HepG2 (cell line): ENCODE measurements around the gene RAD54L2. TPM values are rescaled to one million over a fixed set of nuclear protein-coding genes. Genes with fewer than 3 reads are reported as not detected.

ENCODE experiments used
- NCOA2 ChIP-seq: sonication (generic); formaldehyde crosslinking; IDR thresholded peaks from 2 replicates; pipeline ENCODE4 v1.8.0; 2022; ENCODE audit warnings: inconsistent platforms
- NFIB ChIP-seq: sonication (generic); formaldehyde crosslinking; IDR thresholded peaks from 2 replicates; pipeline ENCODE4 v1.9.0; 2021; ENCODE audit warnings: missing genetic modification reagents, mild to moderate bottlenecking, borderline replicate concordance
- PAWR ChIP-seq: sonication (generic); formaldehyde crosslinking; IDR thresholded peaks from 2 replicates; pipeline ENCODE4 v1.4.0; 2020; ENCODE audit warnings: missing genetic modification reagents, mild to moderate bottlenecking, borderline replicate concordance
- POGK ChIP-seq: sonication (generic); formaldehyde crosslinking; conservative IDR thresholded peaks from 2 replicates; pipeline ENCODE4 v1.8.0; 2022; ENCODE audit warnings: mild to moderate bottlenecking, moderate library complexity, missing genetic modification reagents
- SAFB2 ChIP-seq: sonication (generic); formaldehyde crosslinking; IDR thresholded peaks from 2 replicates; pipeline ENCODE4 v1.5.1; 2020; ENCODE audit warnings: missing genetic modification reagents, low read depth, mild to moderate bottlenecking, borderline replicate concordance
- TRIM24 ChIP-seq: sonication (generic); formaldehyde crosslinking; IDR thresholded peaks from 2 replicates; pipeline ENCODE4 v1.8.0; 2022; ENCODE audit warnings: mild to moderate bottlenecking, missing genetic modification reagents
- TSC22D2 ChIP-seq: sonication (generic); formaldehyde crosslinking; IDR thresholded peaks from 2 replicates; pipeline ENCODE4 v1.5.1; 2020; ENCODE audit warnings: missing genetic modification reagents, mild to moderate bottlenecking, borderline replicate concordance
- ZNF138 ChIP-seq: sonication (generic); formaldehyde crosslinking; IDR thresholded peaks from 2 replicates; pipeline ENCODE4 v1.5.0; 2020; ENCODE audit warnings: mild to moderate bottlenecking, low read depth, missing genetic modification reagents
- ZNF589 ChIP-seq: sonication (generic); formaldehyde crosslinking; conservative IDR thresholded peaks from 2 replicates; pipeline ENCODE4 v1.8.0; 2022; ENCODE audit warnings: mild to moderate bottlenecking, moderate library complexity, missing genetic modification reagents
- ZNF792 ChIP-seq: IDR thresholded peaks from 2 replicates; pipeline ENCODE4 v1.6.1; 2016
- polyA plus RNA-seq, 8 experiments: library from polyadenylated mRNA; depleted of rRNA in 3 of 8; stranded (reverse) in 7 of 8; unstranded in 1 of 8; fragments of >200 nt; fragmentation: Illumina TruSeq in 4 of 8; extraction: Trizol in 4 of 8; gene quantifications; 2 replicates each; pipeline versions ENCODE4 v1.2.1 to v1.2.3, GENCODE V29; 2011 to 2016; ENCODE audit warnings: low read depth in 4 of 8, missing spikeins in 1 of 8, mixed read lengths in 1 of 8; ENCODE audit not compliant: insufficient read depth in 1 of 8
- total RNA-seq, 5 experiments: library from RNA; depleted of rRNA; stranded (reverse); fragments of >200 nt; fragmentation: Illumina TruSeq; extraction: Trizol; gene quantifications; 2 replicates each; pipeline ENCODE4 v1.2.3, GENCODE V29; 2016; ENCODE audit warnings: low read depth in 1 of 5
- TF ChIP-seq, protein P1 (sequence below): sonication (generic); formaldehyde crosslinking; IDR thresholded peaks from 2 replicates; pipeline ENCODE4 v1.5.1; 2020; ENCODE audit warnings: missing genetic modification reagents, mild to moderate bottlenecking, borderline replicate concordance
- TF ChIP-seq, protein P2 (sequence below): IDR thresholded peaks from 2 replicates; pipeline ENCODE4 v1.6.1; 2016; ENCODE audit warnings: missing compliant biosample characterization, missing genetic modification reagents, borderline replicate concordance
- TF ChIP-seq, protein P3 (sequence below): sonication (generic); formaldehyde crosslinking; IDR thresholded peaks from 2 replicates; pipeline ENCODE4 v1.8.0; 2022; ENCODE audit warnings: mild to moderate bottlenecking, missing genetic modification reagents; ENCODE audit not compliant: insufficient replicate concordance

The RAD54L2 gene
- total and polyA plus RNA-seq, 2 of the 13 experiments (the other 11 are each of a cell fraction or from before 2014, with no cell fraction given): 5.5 to 14.8 TPM

DNA sequence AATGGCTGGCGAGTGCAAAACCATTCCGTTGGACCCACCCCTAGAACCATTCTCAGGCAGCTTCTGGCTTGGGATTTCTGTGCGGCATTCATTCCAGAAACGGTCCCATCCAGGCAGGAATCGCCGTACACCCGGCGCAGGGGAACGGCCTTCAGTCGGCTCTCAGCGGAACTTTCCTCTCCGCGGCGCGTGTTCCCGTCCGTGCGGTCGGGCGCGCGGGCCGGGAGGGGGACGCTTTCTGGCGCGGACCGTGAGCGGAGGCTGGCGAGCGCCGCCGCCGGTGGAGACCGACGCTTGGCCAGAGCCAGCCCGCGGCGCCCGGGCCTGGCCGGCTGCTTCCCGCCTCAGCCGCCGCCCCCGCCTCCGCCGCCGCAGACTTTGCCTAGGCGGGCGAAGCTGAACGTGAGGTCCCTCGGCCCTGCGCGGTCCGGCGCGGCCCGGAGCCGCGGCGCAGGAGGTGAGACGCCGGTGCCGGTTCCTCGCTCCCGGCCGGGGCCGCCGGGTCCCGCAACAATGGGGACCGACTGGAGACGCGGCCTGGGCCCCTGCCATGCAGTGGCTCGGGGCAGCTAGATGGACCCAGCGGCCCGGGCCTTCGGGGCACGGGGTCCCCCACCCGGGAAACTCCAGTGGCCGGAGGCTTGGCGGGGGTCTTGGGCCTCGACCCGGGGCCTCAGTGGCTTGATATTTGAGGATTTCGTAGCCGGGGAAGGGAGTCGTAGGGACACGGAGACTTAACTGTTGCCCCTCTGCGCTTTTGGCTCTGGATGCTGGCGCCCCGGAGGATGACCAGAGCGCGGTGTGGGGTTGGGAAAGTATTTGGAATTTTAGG, at the start of gene RAD54L2 (continued):
- TF ChIP-seq, protein P1, sequence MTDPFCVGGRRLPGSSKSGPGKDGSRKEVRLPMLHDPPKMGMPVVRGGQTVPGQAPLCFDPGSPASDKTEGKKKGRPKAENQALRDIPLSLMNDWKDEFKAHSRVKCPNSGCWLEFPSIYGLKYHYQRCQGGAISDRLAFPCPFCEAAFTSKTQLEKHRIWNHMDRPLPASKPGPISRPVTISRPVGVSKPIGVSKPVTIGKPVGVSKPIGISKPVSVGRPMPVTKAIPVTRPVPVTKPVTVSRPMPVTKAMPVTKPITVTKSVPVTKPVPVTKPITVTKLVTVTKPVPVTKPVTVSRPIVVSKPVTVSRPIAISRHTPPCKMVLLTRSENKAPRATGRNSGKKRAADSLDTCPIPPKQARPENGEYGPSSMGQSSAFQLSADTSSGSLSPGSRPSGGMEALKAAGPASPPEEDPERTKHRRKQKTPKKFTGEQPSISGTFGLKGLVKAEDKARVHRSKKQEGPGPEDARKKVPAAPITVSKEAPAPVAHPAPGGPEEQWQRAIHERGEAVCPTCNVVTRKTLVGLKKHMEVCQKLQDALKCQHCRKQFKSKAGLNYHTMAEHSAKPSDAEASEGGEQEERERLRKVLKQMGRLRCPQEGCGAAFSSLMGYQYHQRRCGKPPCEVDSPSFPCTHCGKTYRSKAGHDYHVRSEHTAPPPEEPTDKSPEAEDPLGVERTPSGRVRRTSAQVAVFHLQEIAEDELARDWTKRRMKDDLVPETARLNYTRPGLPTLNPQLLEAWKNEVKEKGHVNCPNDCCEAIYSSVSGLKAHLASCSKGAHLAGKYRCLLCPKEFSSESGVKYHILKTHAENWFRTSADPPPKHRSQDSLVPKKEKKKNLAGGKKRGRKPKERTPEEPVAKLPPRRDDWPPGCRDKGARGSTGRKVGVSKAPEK: peak; percentile 75; the same call in 1 of the 2 replicates
- no peak for TF ChIP-seq ZNF589
- TF ChIP-seq, protein P2, sequence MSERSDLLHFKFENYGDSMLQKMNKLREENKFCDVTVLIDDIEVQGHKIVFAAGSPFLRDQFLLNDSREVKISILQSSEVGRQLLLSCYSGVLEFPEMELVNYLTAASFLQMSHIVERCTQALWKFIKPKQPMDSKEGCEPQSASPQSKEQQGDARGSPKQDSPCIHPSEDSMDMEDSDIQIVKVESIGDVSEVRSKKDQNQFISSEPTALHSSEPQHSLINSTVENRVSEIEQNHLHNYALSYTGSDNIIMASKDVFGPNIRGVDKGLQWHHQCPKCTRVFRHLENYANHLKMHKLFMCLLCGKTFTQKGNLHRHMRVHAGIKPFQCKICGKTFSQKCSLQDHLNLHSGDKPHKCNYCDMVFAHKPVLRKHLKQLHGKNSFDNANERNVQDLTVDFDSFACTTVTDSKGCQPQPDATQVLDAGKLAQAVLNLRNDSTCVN: no peak; the same call in 1 of the 2 replicates
- TF ChIP-seq POGK: peak; percentile 76; the same call in 1 of the 2 replicates
- TF ChIP-seq NCOA2: peak; percentile 67; the same call in 1 of the 2 replicates
- peak; percentile 94 for TF ChIP-seq ZNF138
- TF ChIP-seq ZNF792 (CRISPR knock-in tag): peak; percentile 98
- peak; percentile 94 for TF ChIP-seq SAFB2
- TF ChIP-seq PAWR (CRISPR knock-in tag): no peak
- TF ChIP-seq, protein P3, sequence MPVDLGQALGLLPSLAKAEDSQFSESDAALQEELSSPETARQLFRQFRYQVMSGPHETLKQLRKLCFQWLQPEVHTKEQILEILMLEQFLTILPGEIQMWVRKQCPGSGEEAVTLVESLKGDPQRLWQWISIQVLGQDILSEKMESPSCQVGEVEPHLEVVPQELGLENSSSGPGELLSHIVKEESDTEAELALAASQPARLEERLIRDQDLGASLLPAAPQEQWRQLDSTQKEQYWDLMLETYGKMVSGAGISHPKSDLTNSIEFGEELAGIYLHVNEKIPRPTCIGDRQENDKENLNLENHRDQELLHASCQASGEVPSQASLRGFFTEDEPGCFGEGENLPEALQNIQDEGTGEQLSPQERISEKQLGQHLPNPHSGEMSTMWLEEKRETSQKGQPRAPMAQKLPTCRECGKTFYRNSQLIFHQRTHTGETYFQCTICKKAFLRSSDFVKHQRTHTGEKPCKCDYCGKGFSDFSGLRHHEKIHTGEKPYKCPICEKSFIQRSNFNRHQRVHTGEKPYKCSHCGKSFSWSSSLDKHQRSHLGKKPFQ: peak; percentile 61
- TF ChIP-seq TSC22D2 (CRISPR knock-in tag): peak; percentile 82; the same call in 1 of the 2 replicates
- no peak for TF ChIP-seq TRIM24
- no peak for TF ChIP-seq NFIB (CRISPR knock-in tag)
